RWPE2 (cell line): ENCODE results near the gene AXDND1.
"Not testable (repeated sequence)": the region's sequence is repeated elsewhere in the genome, so short reads cannot be mapped to it uniquely, and the experiment has no call there.

Source experiments
- ATAC-seq: fragments of 200-7000 bp; cut with Tn5 transposase; 3 replicates; pipeline ENCODE4 v1.9.1; 2021; ENCODE audit warnings: low read depth
- DNase-seq: peaks from one replicate; pipeline ENCODE4 v3.0.0-alpha.2; 2020; ENCODE audit warnings: low spot score
- H3K27ac ChIP-seq: fragments of 450-650 bp; 2 replicates; pipeline ENCODE4 v1.5.1; 2017; ENCODE audit warnings: mild to moderate bottlenecking; ENCODE audit not compliant: poor library complexity, severe bottlenecking
- H3K27me3 ChIP-seq: fragments of 250-450 bp; sonication (Bioruptor Pico); 2 replicates; pipeline ENCODE4 v1.5.1; 2021; ENCODE audit warnings: mild to moderate bottlenecking, moderate library complexity; ENCODE audit not compliant: insufficient read depth, poor library complexity, severe bottlenecking
- H3K36me3 ChIP-seq: fragments of 250-450 bp; sonication (Bioruptor Pico); 2 replicates; pipeline ENCODE4 v1.5.1; 2020; ENCODE audit warnings: low read depth, mild to moderate bottlenecking, moderate library complexity
- H3K4me1 ChIP-seq: fragments of 250-450 bp; sonication (Bioruptor Pico); 2 replicates; pipeline ENCODE4 v1.5.1; 2021; ENCODE audit warnings: mild to moderate bottlenecking, moderate library complexity; ENCODE audit not compliant: insufficient read depth, poor library complexity, severe bottlenecking
- H3K4me3 ChIP-seq: fragments of 250-450 bp; sonication (Bioruptor Pico); 2 replicates; pipeline ENCODE4 v1.5.1; 2021; ENCODE audit warnings: mild to moderate bottlenecking, moderate library complexity; ENCODE audit not compliant: severe bottlenecking
- H3K9me3 ChIP-seq: fragments of 250-450 bp; sonication (Bioruptor Pico); 2 replicates; pipeline ENCODE4 v1.5.1; 2021; ENCODE audit warnings: mild to moderate bottlenecking, moderate library complexity; ENCODE audit not compliant: severe bottlenecking
- CTCF ChIP-seq: fragments of 450-650 bp; IDR thresholded peaks from one replicate; pipeline ENCODE4 v1.5.1; 2017; ENCODE audit warnings: mild to moderate bottlenecking, moderate library complexity; ENCODE audit not compliant: poor library complexity, severe bottlenecking

Gene AXDND1

DNA sequence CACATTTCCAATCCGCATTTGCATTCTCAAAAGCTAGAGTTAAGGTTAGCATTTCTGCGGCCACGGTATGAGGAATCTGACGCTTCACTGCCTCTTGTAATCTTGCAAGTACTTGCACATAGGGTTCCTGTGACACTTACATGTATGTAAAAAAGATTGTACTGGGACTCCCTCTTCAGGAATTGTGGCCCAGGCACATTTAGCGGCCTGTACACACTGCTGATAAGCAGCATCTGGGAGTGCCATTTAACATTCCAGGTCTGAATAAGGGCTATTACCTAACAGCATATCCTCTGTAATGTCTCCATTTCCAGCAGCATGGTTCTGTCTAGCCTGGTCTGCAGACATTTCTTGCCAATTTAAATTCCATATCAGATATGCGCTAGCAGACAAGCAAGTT, 75.7 kb downstream of the AXDND1 start:
- H3K9me3 ChIP-seq: no peaks in the 10 kb centered on the region
- no peak overlapping the region for H3K4me3 ChIP-seq
- no peaks in the 10 kb centered on the region for H3K27me3 ChIP-seq
- H3K36me3 ChIP-seq: no peaks in the 10 kb centered on the region
- H3K4me1 ChIP-seq: no peaks in the 10 kb centered on the region
- DNase-seq: no peak
- TF ChIP-seq CTCF: no peak
- ATAC-seq: no peak
- H3K27ac ChIP-seq: no peak overlapping the region

GRCh38 chr1:179442846-179443245, 77.1 kb downstream of the AXDND1 start:
- not testable (repeated sequence) for H3K9me3 ChIP-seq, H3K36me3 ChIP-seq, H3K4me3 ChIP-seq, H3K27ac ChIP-seq, H3K27me3 ChIP-seq, ATAC-seq, DNase-seq, H3K4me1 ChIP-seq

DNA sequence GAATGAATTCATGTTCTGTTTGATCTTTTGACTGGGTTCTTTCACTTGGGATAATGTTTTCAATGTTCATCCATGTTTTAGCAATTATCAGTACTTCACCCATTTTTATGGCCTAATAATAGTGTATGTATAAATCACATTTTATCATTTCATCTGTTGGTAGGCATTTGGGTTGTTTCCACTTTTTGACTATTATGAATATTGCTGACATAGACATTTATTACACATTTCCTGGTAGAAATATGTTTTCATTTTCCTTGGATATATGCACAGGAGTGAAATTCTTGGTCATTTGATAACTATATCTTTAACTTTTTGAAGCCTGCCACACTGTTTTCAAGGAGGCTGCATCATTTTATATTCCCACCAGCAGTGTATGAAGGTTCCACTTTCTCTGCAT, 79.8 kb downstream of the AXDND1 start:
- ATAC-seq (no peak), DNase-seq (no peak)
- H3K27me3 ChIP-seq: no peaks in the 10 kb centered on the region
- H3K27ac ChIP-seq: no peak overlapping the region
- no peaks in the 10 kb centered on the region for H3K36me3 ChIP-seq
- no peaks in the 10 kb centered on the region for H3K9me3 ChIP-seq
- no peaks in the 10 kb centered on the region for H3K4me1 ChIP-seq
- no peak overlapping the region for H3K4me3 ChIP-seq
- no peak for TF ChIP-seq CTCF

GRCh38 chr1:179447489-179447888, 81.7 kb downstream of the AXDND1 start:
- Histone ChIP-seq H3K4me1 (no peaks in the 10 kb centered on the region), H3K4me3 (no peak overlapping the region), H3K36me3 (no peaks in the 10 kb centered on the region), H3K27ac (no peak overlapping the region), H3K9me3 (no peaks in the 10 kb centered on the region), H3K27me3 (no peaks in the 10 kb centered on the region)
- no peak for DNase-seq
- ATAC-seq: no peak
- TF ChIP-seq CTCF: no peak

DNA sequence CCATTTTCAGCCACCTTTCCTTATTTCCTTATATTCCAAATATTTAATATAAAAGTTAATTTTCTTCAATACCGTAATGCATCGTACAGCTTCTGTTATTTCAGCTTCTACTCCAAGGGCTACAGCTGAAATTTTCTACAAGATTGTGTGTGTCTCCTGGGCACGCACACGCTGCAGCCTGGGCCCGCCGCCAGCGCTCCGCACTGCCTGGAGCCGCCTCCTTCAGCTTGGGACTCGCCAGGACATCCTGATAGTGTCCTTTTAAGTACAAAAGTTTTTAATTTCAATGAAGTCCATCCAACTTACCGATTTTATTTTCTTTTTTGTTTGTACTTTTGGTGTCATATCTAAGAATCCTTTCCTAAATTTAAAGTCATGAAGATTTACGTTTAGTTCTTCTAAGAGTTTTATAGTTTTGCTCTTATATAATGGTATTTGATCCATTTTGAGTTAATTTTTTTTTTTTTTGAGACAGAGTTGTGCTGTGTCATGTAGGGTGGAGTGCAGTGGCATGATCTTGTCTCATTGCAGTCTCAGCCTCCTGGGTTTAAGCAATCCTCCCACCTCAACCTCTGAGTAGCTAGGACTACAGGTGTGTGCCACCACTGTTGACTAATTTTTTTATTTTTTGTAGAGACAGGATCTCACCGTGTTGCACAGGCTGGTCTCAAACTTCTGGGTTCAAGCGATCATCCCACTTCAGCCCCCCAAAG, 82.8 kb downstream of the AXDND1 start:
- DNase-seq (no peak), ATAC-seq (no peak)
- Histone ChIP-seq H3K9me3 (no peaks in the 10 kb centered on the region), H3K27me3 (no peaks in the 10 kb centered on the region), H3K27ac (no peak overlapping the region), H3K4me3 (no peak overlapping the region), H3K4me1 (no peaks in the 10 kb centered on the region), H3K36me3 (no peaks in the 10 kb centered on the region)
- no peak for TF ChIP-seq CTCF

- H3K4me3 ChIP-seq, H3K27ac ChIP-seq, ATAC-seq, H3K27me3 ChIP-seq, DNase-seq, H3K9me3 ChIP-seq, H3K36me3 ChIP-seq, H3K4me1 ChIP-seq: not testable (repeated sequence)
These were observed 93.9 kb downstream of the AXDND1 start for GRCh38 chr1:179459606-179460206.

DNA sequence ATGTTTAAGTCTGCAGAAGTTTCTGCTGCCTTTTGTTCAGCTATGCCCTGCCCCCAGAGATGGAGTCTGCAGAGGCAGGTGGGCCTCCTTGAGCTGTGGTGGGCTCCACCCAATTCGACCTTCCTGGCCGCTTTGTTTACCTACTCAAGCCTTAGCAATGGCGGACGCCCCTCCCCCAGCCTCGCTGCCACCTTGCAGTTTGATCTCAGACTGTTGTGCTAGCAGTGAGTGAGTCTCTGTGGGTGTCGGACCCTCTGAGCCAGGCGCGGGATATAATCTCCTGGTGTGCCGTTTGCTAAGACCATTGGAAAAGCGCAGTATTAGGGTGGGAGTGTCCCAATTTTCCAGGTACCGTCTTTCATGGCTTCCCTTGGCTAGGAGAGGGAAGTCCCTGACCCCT, 99.9 kb downstream of the AXDND1 start:
- H3K27me3 ChIP-seq, H3K4me3 ChIP-seq, H3K9me3 ChIP-seq, H3K4me1 ChIP-seq, H3K36me3 ChIP-seq, DNase-seq, ATAC-seq, H3K27ac ChIP-seq: not testable (repeated sequence)
